Thymus (tissue), 11 donors: ENCODE results near the gene CD300LD. TPM values are rescaled to one million over a fixed set of nuclear protein-coding genes. Genes with fewer than 3 reads are reported as not detected.
"Not testable (repeated sequence)": the region's sequence is repeated elsewhere in the genome, so short reads cannot be mapped to it uniquely, and the experiment has no call there.

Experiments used
- DNase-seq, 9 donors: peaks; one replicate each; pipeline ENCODE4 v3.0.0-alpha.2; 2013; ENCODE audit warnings: low spot score in 9 of 9, low read depth in 6 of 9, missing footprints in 1 of 9
- H3K27ac ChIP-seq, 2 donors: one replicate each; pipeline ENCODE4 v1.5.1; 2013; ENCODE audit warnings: control low read depth in 1 of 2, low read depth in 1 of 2, low read length in 1 of 2, mild to moderate bottlenecking in 1 of 2, moderate library complexity in 1 of 2
- H3K27me3 ChIP-seq, 2 donors: one replicate each; pipeline ENCODE4 v1.5.1; 2013; ENCODE audit warnings: low read length in 1 of 2; ENCODE audit not compliant: control insufficient read depth in 2 of 2, insufficient read depth in 1 of 2
- H3K36me3 ChIP-seq, 2 donors: one replicate each; pipeline ENCODE4 v1.5.1; 2013; ENCODE audit warnings: low read length in 1 of 2, mild to moderate bottlenecking in 1 of 2, moderate library complexity in 1 of 2; ENCODE audit not compliant: control insufficient read depth in 2 of 2, insufficient read depth in 2 of 2
- H3K4me1 ChIP-seq, 2 donors: one replicate each; pipeline ENCODE4 v1.5.1; 2013; ENCODE audit warnings: low read length in 2 of 2; ENCODE audit not compliant: control insufficient read depth in 2 of 2, insufficient read depth in 2 of 2
- H3K4me3 ChIP-seq, 2 donors: one replicate each; pipeline ENCODE4 v1.5.1; 2013; ENCODE audit warnings: low read length in 2 of 2, control low read depth in 1 of 2, mild to moderate bottlenecking in 1 of 2
- H3K9me3 ChIP-seq, 2 donors: one replicate each; pipeline ENCODE4 v1.5.1; 2013; ENCODE audit warnings: low read length in 1 of 2, mild to moderate bottlenecking in 1 of 2; ENCODE audit not compliant: control insufficient read depth in 2 of 2, insufficient read depth in 1 of 2
- WGBS: extraction: QIAGEN DNeasy Blood & Tissue Kit; methylation state at CpG from one replicate; pipeline ENCODE4 v1.1.7; 2013; 5-methylcytosine and 5-hydroxymethylcytosine counted together
- polyA plus RNA-seq: library from polyadenylated mRNA; stranded (reverse); fragments of 200-250 nt; gene quantifications from one replicate; pipeline ENCODE4 v1.2.3, GENCODE V29; 2013
- total RNA-seq: library from RNA; stranded (reverse); fragments of 120-200 nt; gene quantifications from one replicate; pipeline ENCODE4 v1.2.4, GENCODE V29; 2013
- donor health status: healthy.

CD300LD gene
- total and polyA plus RNA-seq, 2 donors, result 0.16 TPM; not detected in 1

DNA sequence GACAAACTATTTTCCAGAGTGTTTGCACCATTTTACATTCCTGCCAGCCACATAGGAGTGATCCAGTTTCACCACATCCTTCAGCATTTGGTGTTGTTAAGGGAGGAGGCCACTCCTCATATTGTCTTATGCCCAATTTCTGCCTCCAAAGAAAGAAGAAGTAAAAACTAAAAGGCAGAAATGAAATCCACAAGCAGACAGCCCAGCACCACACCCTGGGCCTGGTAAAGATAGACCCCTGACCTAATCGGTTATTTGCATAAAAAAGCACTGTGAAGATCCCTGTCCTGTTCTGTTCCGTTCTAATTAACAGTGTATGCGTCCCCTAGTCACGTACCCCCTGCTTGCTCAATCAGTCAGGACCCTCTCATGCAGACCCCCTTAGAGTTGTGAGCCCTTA is 33.7 kb downstream of the CD300LD start:
- not testable (repeated sequence) for H3K4me1 ChIP-seq, DNase-seq, H3K36me3 ChIP-seq, H3K27me3 ChIP-seq, H3K9me3 ChIP-seq, H3K27ac ChIP-seq, H3K4me3 ChIP-seq
- 95% methylated on average over 4 of the region's 4 CpGs for whole genome bisulfite sequencing

DNA sequence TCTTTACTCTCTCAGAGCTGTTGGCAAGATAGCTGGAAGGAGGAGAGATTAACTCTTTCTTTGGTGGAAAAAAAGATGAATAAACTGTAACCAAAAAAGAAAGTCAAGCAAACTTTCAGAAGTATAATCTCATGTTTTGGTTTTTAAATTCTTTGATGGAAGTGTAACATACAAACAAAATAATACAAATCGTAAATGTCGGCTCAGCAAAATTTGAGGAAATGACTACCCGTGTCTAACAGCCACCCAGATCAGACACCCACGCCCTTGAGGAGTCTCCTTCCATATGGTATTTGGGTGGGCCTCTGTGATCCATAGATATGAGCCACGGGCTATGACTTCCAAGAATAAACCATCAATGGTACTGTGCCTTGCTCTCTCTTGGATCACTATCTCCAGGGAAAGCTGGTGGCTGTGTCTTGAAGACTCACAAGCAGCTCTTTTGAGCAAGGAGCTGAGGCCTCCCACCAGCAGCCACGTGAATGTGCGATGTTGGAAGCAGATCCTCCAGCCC is 36.6 kb downstream of the CD300LD start:
- H3K27me3 ChIP-seq, result no peaks in the 10 kb centered on the region
- DNase-seq, result no peak
- H3K27ac ChIP-seq, result no peak overlapping the region
- no peak overlapping the region for H3K4me3 ChIP-seq
- no peaks in the 10 kb centered on the region for H3K4me1 ChIP-seq
- 93% methylated on average over 7 of the region's 7 CpGs for WGBS
- H3K36me3 ChIP-seq, result no peaks in the 10 kb centered on the region
- no peaks in the 10 kb centered on the region for H3K9me3 ChIP-seq

DNA sequence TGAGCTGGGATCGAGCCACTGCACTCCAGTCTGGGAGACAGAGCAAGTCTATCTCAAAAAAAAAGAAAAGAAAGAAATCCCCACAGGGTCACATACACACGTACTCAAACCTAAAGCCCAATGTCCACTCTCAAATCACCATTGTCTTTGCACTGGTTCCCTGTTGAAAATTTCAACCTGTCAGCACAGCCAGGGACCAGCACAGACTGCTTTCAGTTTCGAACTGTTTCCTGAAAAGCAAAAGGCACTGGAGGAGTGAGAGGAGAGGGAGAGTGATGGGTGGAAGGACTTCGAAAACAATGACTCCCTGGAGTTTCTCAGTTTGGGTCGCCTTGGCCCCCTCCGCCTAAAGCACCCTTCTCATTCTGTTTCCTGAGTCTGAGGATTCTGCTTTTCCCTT is 37.2 kb downstream of the CD300LD start:
- Histone ChIP-seq H3K4me1 (no peaks in the 10 kb centered on the region), H3K27me3 (no peaks in the 10 kb centered on the region), H3K27ac (no peak overlapping the region), H3K36me3 (no peaks in the 10 kb centered on the region), H3K9me3 (no peaks in the 10 kb centered on the region), H3K4me3 (no peak overlapping the region)
- 84% methylated on average over 6 of the region's 6 CpGs for WGBS
- no peak for DNase-seq

DNA sequence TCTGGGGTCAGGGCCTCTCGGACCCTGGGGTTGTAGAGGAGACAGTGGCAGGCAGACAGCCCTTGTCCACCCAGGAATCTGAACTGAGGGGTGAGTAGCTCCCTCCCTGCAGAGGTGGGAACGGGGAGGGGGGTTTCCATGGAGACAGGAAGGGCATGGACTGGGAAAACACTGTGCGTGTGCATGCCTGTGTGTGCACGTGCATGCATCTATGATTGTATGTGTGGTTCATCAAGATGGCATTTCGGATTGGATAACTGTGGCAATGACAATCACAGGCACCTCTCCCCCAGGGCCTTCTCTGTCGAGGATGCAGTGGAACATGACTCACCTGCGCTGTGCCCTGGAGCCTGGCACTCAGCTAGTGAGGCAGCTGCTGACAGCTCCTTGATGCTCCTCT is 40.0 kb downstream of the CD300LD start:
- Histone ChIP-seq H3K36me3 (no peaks in the 10 kb centered on the region), H3K4me1 (peaks cover 0 to 8% of the 10 kb centered on the region in 2 donors), H3K4me3 (no peak overlapping the region), H3K9me3 (no peaks in the 10 kb centered on the region), H3K27ac (no peak overlapping the region), H3K27me3 (no peaks in the 10 kb centered on the region)
- DNase-seq, result no peak
- whole genome bisulfite sequencing, result 84% methylated on average over 7 of the region's 7 CpGs

DNA sequence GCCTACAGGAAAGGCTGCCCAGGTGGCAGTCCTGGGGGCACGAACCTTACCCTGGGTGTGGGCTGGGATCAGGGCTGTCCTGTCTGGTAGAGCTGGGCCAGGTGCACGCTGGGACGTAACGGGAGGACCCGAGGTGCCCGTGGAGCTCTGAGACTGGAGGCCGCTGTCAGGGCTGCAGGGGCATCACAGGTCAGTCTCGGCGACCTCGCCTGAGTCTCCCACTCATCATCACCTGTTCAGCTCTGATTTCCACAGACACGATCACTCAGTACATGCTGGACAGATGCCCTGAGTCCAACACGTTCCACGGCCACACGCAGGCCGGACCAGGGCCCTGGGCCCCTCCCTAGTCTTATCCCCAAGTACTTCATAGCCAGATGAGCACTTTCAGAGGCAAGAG is 41.5 kb downstream of the CD300LD start:
- no peaks in the 10 kb centered on the region for H3K9me3 ChIP-seq
- H3K4me3 ChIP-seq, result no peak overlapping the region
- no peak for DNase-seq
- WGBS, result 93% methylated on average over 15 of the region's 15 CpGs
- peaks cover 0 to 8% of the 10 kb centered on the region in 2 donors for H3K4me1 ChIP-seq
- no peaks in the 10 kb centered on the region for H3K27me3 ChIP-seq
- no peak overlapping the region for H3K27ac ChIP-seq
- no peaks in the 10 kb centered on the region for H3K36me3 ChIP-seq

DNA sequence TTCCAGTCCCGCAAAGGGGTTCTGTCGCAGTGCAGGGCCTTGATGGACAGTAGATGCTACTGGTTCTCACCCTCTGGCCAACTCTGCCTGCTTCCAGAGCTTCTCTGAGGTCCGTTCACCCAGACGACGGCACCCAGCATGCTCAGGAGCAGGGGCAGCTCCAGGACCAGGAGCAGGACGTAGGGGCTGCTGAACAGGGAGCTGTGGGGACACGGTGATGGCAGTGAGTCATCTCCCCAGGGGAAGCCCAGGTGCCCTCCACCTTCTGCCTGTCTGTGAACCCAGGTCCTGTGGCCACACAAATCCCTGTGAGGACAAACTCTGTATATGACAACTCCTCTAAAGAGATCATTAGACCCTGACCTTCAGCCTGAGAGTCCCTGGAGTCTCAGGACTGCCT is 42.7 kb downstream of the CD300LD start:
- no peak overlapping the region for H3K27ac ChIP-seq
- H3K36me3 ChIP-seq, result no peaks in the 10 kb centered on the region
- H3K4me3 ChIP-seq, result no peak overlapping the region
- 94% methylated on average over 7 of the region's 7 CpGs for WGBS
- no peaks in the 10 kb centered on the region for H3K9me3 ChIP-seq
- peaks cover 0 to 8% of the 10 kb centered on the region in 2 donors for H3K4me1 ChIP-seq
- DNase-seq, result no peak
- no peaks in the 10 kb centered on the region for H3K27me3 ChIP-seq

DNA sequence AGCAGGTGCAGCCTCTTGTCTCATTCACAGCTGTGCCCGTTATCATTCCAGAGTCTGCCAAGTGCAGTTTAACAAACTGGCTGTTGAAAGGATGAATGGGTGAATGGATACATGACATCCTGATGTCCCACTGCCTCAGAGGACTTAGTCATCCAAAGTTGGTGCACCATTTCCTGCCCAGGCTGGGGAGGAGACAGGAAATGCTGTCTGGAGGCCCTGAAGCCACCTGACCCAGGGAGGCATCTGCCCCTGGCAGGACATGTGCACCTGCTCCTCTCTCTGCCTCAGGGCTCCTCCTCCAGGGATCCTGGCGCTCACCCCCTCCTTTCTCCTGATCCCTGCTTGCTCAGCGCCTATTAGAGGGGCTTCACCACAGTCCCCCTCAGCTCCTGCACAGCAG is 44.3 kb downstream of the CD300LD start:
- peak in 1 of 9 donors; percentile 12 for DNase-seq
- H3K4me1 ChIP-seq, result peaks cover 0 to 8% of the 10 kb centered on the region in 2 donors
- no peak overlapping the region for H3K4me3 ChIP-seq
- no peaks in the 10 kb centered on the region for H3K27me3 ChIP-seq
- H3K36me3 ChIP-seq, result no peaks in the 10 kb centered on the region
- no peaks in the 10 kb centered on the region for H3K9me3 ChIP-seq
- 64% methylated on average over 3 of the region's 3 CpGs for WGBS
- no peak overlapping the region for H3K27ac ChIP-seq

DNA sequence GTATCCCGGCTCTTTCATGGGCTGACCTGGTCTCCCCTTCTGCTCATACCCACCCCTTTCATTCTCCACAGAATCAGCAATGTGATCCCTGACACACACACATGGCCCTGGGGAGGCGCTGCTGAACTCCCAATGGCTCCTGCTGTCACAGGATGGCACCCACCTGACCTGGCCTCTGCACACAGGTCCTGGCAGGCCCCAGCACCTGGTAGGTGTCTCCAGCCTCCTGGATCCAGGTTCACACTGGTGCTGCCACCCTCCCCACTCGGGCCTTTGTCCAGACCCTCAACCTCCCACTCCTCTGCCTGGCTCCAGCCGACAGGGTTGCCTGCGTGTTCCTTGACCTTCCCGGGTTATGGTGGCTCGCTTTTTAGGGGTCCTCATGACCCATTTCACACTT is 44.8 kb downstream of the CD300LD start:
- Histone ChIP-seq H3K4me3 (no peak overlapping the region), H3K36me3 (no peaks in the 10 kb centered on the region), H3K4me1 (peaks cover 0 to 8% of the 10 kb centered on the region in 2 donors), H3K27ac (no peak overlapping the region), H3K27me3 (no peaks in the 10 kb centered on the region), H3K9me3 (no peaks in the 10 kb centered on the region)
- 94% methylated on average over 7 of the region's 7 CpGs for WGBS
- DNase-seq, result no peak

DNA sequence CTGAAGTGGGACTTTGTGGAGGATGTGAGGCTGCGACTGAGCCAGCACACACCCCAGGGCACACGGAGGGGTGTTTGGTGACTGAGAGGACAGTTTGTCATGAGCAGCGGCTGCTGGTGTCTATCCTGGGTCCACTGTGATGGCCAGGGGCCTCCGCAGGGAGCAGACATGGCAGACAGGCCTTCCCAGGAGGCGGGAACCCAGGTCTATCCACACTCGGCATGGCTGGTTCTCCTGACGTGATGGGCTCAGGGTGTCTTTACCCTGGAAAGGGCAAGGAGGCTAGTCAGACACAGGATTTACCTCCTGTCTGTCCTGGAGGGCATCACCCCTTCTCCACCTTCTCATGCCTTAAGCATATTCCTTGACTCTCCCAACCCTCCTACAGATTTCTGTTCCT is 45.5 kb downstream of the CD300LD start:
- no peaks in the 10 kb centered on the region for H3K36me3 ChIP-seq
- 96% methylated on average over 7 of the region's 7 CpGs for WGBS
- no peaks in the 10 kb centered on the region for H3K27me3 ChIP-seq
- no peaks in the 10 kb centered on the region for H3K9me3 ChIP-seq
- H3K4me3 ChIP-seq, result no peak overlapping the region
- peaks cover 0 to 8% of the 10 kb centered on the region in 2 donors for H3K4me1 ChIP-seq
- no peak for DNase-seq
- H3K27ac ChIP-seq, result no peak overlapping the region

DNA sequence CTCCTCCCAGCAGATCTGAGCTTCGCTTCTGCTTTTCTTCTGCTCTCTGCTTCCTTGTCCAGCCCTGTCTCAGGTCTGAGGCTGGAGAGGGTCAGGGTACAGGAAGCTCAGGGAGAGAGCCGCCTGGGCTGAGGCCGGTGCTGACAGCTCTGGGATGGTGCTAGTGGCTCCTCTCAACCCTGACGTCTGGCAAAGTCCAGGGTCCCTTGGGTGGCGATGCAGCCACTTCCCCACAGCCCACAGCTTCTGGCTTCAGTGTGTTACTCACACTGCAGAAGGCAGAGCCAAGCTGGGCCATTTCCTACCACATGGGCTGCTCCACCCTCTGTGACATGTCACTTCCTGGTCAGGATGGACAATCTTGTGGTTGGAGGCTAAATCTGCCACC is 46.2 kb downstream of the CD300LD start, which contains the start of gene CD300C:
Gene CD300C, minus strand, starts transcription at position 273 of the 388 bp plus-strand sequence. CDS start 333 bp downstream, outside the sequence.
- no peak for DNase-seq
- Histone ChIP-seq H3K4me3 (no peak within 1 kb of the TSS), H3K9me3 (no peaks in the 10 kb centered on the region), H3K27ac (no peak within 1 kb of the TSS), H3K4me1 (peaks cover 0 to 8% of the 10 kb centered on the region in 2 donors), H3K27me3 (no peaks in the 10 kb centered on the region), H3K36me3 (no peaks in the 10 kb centered on the region)
- WGBS, result 67% methylated on average over 5 of the region's 5 CpGs
